ENCODE results near the gene PLCH2.
"Not testable (repeated sequence)": the region's sequence is repeated elsewhere in the genome, so short reads cannot be mapped to it uniquely, and the experiment has no call there.

The PLCH2 gene

GRCh38 chr1:2544875-2545640, 69.0 kb downstream of the PLCH2 start:
- peak; percentile 78 for DNase-seq (ENCODE audit: low read depth, low spot score)

- peak; percentile 83 for DNase-seq (ENCODE audit: low read depth, low spot score)
Measured at GRCh38 chr1:2545754-2546514, 69.8 kb downstream of the PLCH2 start.

GRCh38 chr1:2546515-2547209, 70.6 kb downstream of the PLCH2 start:
- DNase-seq (ENCODE audit: low read depth, low spot score): peak; percentile 72

- no peak for DNase-seq (ENCODE audit: low read depth, low spot score)
Measured at GRCh38 chr1:2547210-2548067, 71.3 kb downstream of the PLCH2 start.

- peak; percentile 86 for DNase-seq (ENCODE audit: low read depth, low spot score)
Measured at GRCh38 chr1:2548068-2548589, 72.0 kb downstream of the PLCH2 start.

GRCh38 chr1:2549367-2550029, 73.4 kb downstream of the PLCH2 start:
- DNase-seq (ENCODE audit: low read depth, low spot score): not testable (repeated sequence)

- DNase-seq (ENCODE audit: low read depth, low spot score): not testable (repeated sequence)
Measured at GRCh38 chr1:2550309-2550861, 74.3 kb downstream of the PLCH2 start.

GRCh38 chr1:2551544-2551943, 75.5 kb downstream of the PLCH2 start:
- not testable (repeated sequence) for DNase-seq (ENCODE audit: low read depth, low spot score)

- DNase-seq (ENCODE audit: low read depth, low spot score): no peak
Measured at GRCh38 chr1:2552189-2552588, 76.1 kb downstream of the PLCH2 start.

- not testable (repeated sequence) for DNase-seq (ENCODE audit: low read depth, low spot score)
Measured at GRCh38 chr1:2553076-2553475, 77.0 kb downstream of the PLCH2 start.

- DNase-seq (ENCODE audit: low read depth, low spot score): no peak
Measured at GRCh38 chr1:2553871-2554620, 78.0 kb downstream of the PLCH2 start.

- DNase-seq (ENCODE audit: low read depth, low spot score): no peak
Measured at GRCh38 chr1:2554621-2555387, 78.7 kb downstream of the PLCH2 start.
